Activated CD8-positive, alpha-beta T cell treated with anti-CD3 and anti-CD28 coated beads for 36 hours (primary cell): ENCODE measurements around the gene C1QTNF6. TPM values are rescaled to one million over a fixed set of nuclear protein-coding genes. Genes with fewer than 3 reads are reported as not detected.

Experiments
- ATAC-seq: fragments of 200-7000 bp; cut with Tn5 transposase; one replicate; pipeline ENCODE4 v1.10.0; 2021; ENCODE audit warnings: mild to moderate bottlenecking, moderate library complexity
- CTCF ChIA-PET: fragments of 350-600 bp; sonication (Branson Sonifier 250); formaldehyde crosslinking; loops from one replicate; lab custom pipeline; 2021; ENCODE audit warnings: antibody characterized with exemption; lab: Charles Lee
- POLR2A ChIA-PET: fragments of 350-600 bp; sonication (Branson Sonifier 250); formaldehyde crosslinking; loops from one replicate; lab custom pipeline; 2021; ENCODE audit warnings: antibody characterized with exemption; lab: Charles Lee
- DNase-seq: peaks from one replicate; pipeline ENCODE4 v3.0.0-alpha.2; 2020
- H3K27ac Mint-ChIP-seq: one replicate; pipeline ENCODE4 v1.8.0; 2021; ENCODE audit warnings: mild to moderate bottlenecking, mixed read lengths
- H3K27me3 Mint-ChIP-seq: one replicate; pipeline ENCODE4 v1.8.0; 2021; ENCODE audit warnings: mixed read lengths
- H3K36me3 Mint-ChIP-seq: one replicate; pipeline ENCODE4 v1.8.0; 2021; ENCODE audit warnings: low read depth, mixed read lengths
- H3K4me1 Mint-ChIP-seq: one replicate; pipeline ENCODE4 v1.8.0; 2021; ENCODE audit warnings: low read depth, mixed read lengths
- H3K4me3 Mint-ChIP-seq: one replicate; pipeline ENCODE4 v1.8.0; 2021; ENCODE audit warnings: mild to moderate bottlenecking, moderate library complexity, mixed read lengths
- H3K9me3 Mint-ChIP-seq: one replicate; pipeline ENCODE4 v1.8.0; 2021; ENCODE audit warnings: mixed read lengths
- CTCF ChIP-seq: fragments of 200-600 bp; IDR thresholded peaks from one replicate; pipeline ENCODE4 v1.8.0; 2022; ENCODE audit warnings: antibody characterized with exemption, mild to moderate bottlenecking
- intact Hi-C: fragments of 100-400 bp; cut with micrococcal nuclease; formaldehyde crosslinking; loops from one replicate; pipeline ENCODE4 v1.10.0; 2022
- total RNA-seq, 2 experiments: library from RNA; stranded (reverse); gene quantifications; one replicate each; pipeline ENCODE4 v1.2.3, GENCODE V29; 2021

Gene C1QTNF6
- total RNA-seq, 2 experiments from 2014 or later = 6.4 TPM

GRCh38 chr22:37213218-37213855 lies 25.3 kb upstream of the C1QTNF6 start:
- no peak for ATAC-seq
- no peaks in the 10 kb centered on the region for H3K9me3 Mint-ChIP-seq
- peak; percentile 1 for DNase-seq
- intact Hi-C loops = no loop called here
- H3K27ac Mint-ChIP-seq = no peak overlapping the region
- H3K4me1 Mint-ChIP-seq = peaks cover 49% of the 10 kb centered on the region
- no peak overlapping the region for H3K4me3 Mint-ChIP-seq
- ChIA-PET POLR2A (interaction anchor here (1.1 kb wide), 1 partner anchor 13 kb away, joined by 3 read pairs; no protein-coding TSS in a partner anchor), CTCF (no interaction called here)
- peaks cover 8% of the 10 kb centered on the region for H3K36me3 Mint-ChIP-seq
- no peaks in the 10 kb centered on the region for H3K27me3 Mint-ChIP-seq
- TF ChIP-seq CTCF = no peak

GRCh38 chr22:37212174-37212906 lies 24.3 kb upstream of the C1QTNF6 start, which contains the start of gene SSTR3:
TSS of gene SSTR3 (minus strand) at chr22:37212477. CDS start at chr22:37207803, 4,674 bp downstream.
- ATAC-seq = peak; percentile 66
- ChIA-PET CTCF (interaction anchor here (1.0 kb wide), 1 partner anchor 13 kb away, joined by 3 read pairs; no protein-coding TSS in a partner anchor), POLR2A (no interaction called here)
- Mint-ChIP-seq H3K4me1 (peaks cover 51% of the 10 kb centered on the region), H3K4me3 (peak within 1 kb of the TSS; percentile 22), H3K27ac (peak within 1 kb of the TSS; percentile 21), H3K9me3 (no peaks in the 10 kb centered on the region), H3K36me3 (peaks cover 3% of the 10 kb centered on the region), H3K27me3 (no peaks in the 10 kb centered on the region)
- TF ChIP-seq CTCF = no peak
- DNase-seq = peak; percentile 37
- intact Hi-C loops = no loop called here

DNA sequence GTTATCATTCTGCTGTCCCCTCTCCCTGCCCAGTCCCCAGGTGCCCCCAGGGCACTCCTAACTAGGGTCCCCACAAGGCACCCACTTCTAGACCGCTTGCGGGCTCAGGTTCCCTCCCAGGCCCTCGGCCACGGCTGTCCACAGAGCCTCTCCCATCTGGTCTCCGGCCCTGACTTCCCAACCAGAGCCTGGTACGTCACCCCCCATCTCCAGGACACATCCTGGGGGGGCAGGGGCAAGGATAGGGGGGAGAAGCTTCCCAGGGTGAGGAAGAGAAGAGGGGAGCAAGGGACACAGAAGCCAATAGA lies 23.8 kb upstream of the C1QTNF6 start:
- DNase-seq = peak; percentile 0
- no peak for TF ChIP-seq CTCF

DNA sequence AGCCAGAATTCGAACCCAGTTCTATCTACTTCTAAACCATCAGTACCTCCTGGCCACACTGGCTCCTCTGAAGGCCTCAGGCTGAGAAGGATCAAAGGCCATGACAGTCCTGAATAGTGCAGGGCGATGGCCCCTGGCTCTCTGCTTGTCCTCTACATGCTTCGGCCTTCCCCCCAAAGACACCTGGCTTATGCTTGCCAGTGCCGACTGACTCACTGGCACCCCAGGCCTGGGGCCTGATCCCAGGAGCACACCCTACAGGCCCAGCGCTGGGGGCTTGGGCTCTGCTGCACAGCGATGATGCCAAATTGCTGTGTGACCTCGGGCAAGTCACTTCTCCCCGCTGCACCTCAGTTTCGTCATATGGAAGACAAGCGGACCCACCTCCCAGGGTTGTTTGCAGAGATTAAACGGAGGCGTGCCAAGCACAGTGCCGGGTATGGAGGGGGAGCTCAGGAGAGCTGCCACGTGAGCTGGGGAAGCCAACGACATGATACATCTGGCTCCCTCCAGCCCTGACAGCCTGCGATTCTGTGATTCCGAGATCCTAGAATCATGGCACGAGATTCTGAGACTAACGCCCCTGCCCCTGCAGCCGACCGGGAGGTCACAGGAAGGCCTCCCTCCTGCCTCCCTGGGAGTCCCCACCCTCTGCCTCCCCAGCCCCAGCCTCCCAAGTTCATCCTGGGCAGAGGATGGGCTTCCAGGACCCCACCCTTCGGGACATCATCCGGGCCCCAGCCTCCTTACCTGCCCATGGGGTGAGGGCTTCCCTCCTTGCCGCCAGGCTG lies 23.2 kb upstream of the C1QTNF6 start:
- H3K4me1 Mint-ChIP-seq = peaks cover 45% of the 10 kb centered on the region
- peak overlapping the region; percentile 22 for H3K4me3 Mint-ChIP-seq
- no peaks in the 10 kb centered on the region for H3K27me3 Mint-ChIP-seq
- DNase-seq (peak; percentile 3), ATAC-seq (no peak)
- intact Hi-C loops = no loop called here
- ChIA-PET CTCF (interaction anchor here (3.8 kb wide), 1 partner anchor 11 kb away, joined by 29 read pairs; no protein-coding TSS in a partner anchor), POLR2A (interaction anchor here (1.6 kb wide), 1 partner anchor 63 kb away, joined by 4 read pairs; no protein-coding TSS in a partner anchor)
- no peak for TF ChIP-seq CTCF
- H3K27ac Mint-ChIP-seq = no peak overlapping the region
- H3K36me3 Mint-ChIP-seq = no peaks in the 10 kb centered on the region
- H3K9me3 Mint-ChIP-seq = no peaks in the 10 kb centered on the region

More for the DNA sequence above, 23.8 kb upstream of the C1QTNF6 start:
- H3K27me3 Mint-ChIP-seq = no peaks in the 10 kb centered on the region
- ATAC-seq = no peak
- ChIA-PET POLR2A (no interaction called here), CTCF (no interaction called here)
- intact Hi-C loops = no loop called here
- no peak overlapping the region for H3K4me3 Mint-ChIP-seq
- H3K27ac Mint-ChIP-seq = no peak overlapping the region
- no peaks in the 10 kb centered on the region for H3K9me3 Mint-ChIP-seq
- H3K4me1 Mint-ChIP-seq = peaks cover 49% of the 10 kb centered on the region
- H3K36me3 Mint-ChIP-seq = no peaks in the 10 kb centered on the region
